KMS-11 (cell line): Measurements from ENCODE around the gene LEFTY2.

Source experiments
- H2AFZ ChIP-seq: fragments of 200-600 bp; sonication (generic); 2 replicates; pipeline ENCODE4 v1.6.1; 2016; ENCODE audit warnings: antibody characterized with exemption, mixed run types, low read depth
- H3K27ac ChIP-seq: fragments of 200-600 bp; sonication (generic); 2 replicates; pipeline ENCODE4 v1.6.1; 2016; ENCODE audit warnings: mild to moderate bottlenecking, mixed run types
- H3K27me3 ChIP-seq: fragments of 200-600 bp; sonication (generic); 2 replicates; pipeline ENCODE4 v1.6.1; 2017; ENCODE audit warnings: mild to moderate bottlenecking, low read depth, mixed run types, moderate library complexity; ENCODE audit not compliant: insufficient read depth
- H3K36me3 ChIP-seq: fragments of 200-600 bp; sonication (generic); 2 replicates; pipeline ENCODE4 v1.6.1; 2017; ENCODE audit warnings: mild to moderate bottlenecking, mixed run types; ENCODE audit not compliant: insufficient read depth
- H3K4me1 ChIP-seq: fragments of 200-600 bp; sonication (generic); 2 replicates; pipeline ENCODE4 v1.6.1; 2016; ENCODE audit warnings: mild to moderate bottlenecking, low read depth, mixed run types; ENCODE audit not compliant: poor library complexity, severe bottlenecking
- H3K4me2 ChIP-seq: fragments of 200-600 bp; sonication (generic); 2 replicates; pipeline ENCODE4 v1.7.0; 2016; ENCODE audit warnings: mild to moderate bottlenecking, mixed run types
- H3K4me3 ChIP-seq: fragments of 200-600 bp; sonication (generic); IDR thresholded peaks from 2 replicates; pipeline ENCODE4 v1.6.1; 2017; ENCODE audit warnings: low read depth, low read length, mixed read lengths; ENCODE audit not compliant: insufficient read depth
- H3K79me2 ChIP-seq: fragments of 200-600 bp; sonication (generic); 2 replicates; pipeline ENCODE4 v1.6.1; 2016; ENCODE audit warnings: low read depth, mixed run types; ENCODE audit not compliant: insufficient read depth
- H3K9ac ChIP-seq: fragments of 200-600 bp; sonication (generic); 2 replicates; pipeline ENCODE4 v1.6.1; 2016; ENCODE audit warnings: mild to moderate bottlenecking, mixed run types
- H4K20me1 ChIP-seq: fragments of 200-600 bp; sonication (generic); 2 replicates; pipeline ENCODE4 v1.6.1; 2016; ENCODE audit warnings: mild to moderate bottlenecking, mixed run types; ENCODE audit not compliant: insufficient read depth
- CTCF ChIP-seq: fragments of 200-600 bp; sonication (generic); conservative IDR thresholded peaks from 2 replicates; pipeline ENCODE4 v1.6.1; 2017; ENCODE audit warnings: low read depth, mild to moderate bottlenecking, antibody characterized with exemption, low read length, moderate library complexity, mixed read lengths

Gene LEFTY2

DNA sequence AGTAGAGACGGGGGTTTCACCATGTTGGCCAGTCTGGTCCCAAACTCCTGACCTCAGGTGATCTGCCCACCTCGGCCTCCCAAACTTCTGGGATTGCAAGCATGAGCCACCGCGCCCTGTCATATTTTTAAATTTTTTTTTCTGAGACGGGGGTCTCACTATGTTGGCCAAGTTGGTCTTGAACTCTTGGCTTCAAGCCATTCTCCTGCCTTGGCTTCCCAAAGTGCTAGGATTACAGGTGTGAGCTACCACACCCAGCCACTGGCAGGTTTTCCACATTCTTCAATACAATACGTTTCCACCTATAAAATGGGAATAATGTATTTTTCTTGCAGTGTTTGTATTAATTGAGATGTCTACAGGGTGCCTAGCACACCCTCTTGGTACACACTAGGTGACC is 48.7 kb downstream of the LEFTY2 start:
- no peak for TF ChIP-seq CTCF
- Histone ChIP-seq H3K9ac (no peak overlapping the region), H3K27ac (no peak overlapping the region), H3K4me2 (no peak overlapping the region), H3K27me3 (no peaks in the 10 kb centered on the region), H3K4me3 (no peak overlapping the region), H2AFZ (no peak overlapping the region), H4K20me1 (no peaks in the 10 kb centered on the region), H3K4me1 (peaks cover 26% of the 10 kb centered on the region), H3K36me3 (no peaks in the 10 kb centered on the region), H3K79me2 (no peaks in the 10 kb centered on the region)

GRCh38 chr1:225891229-225891972 is 49.6 kb downstream of the LEFTY2 start:
- no peak overlapping the region; the same call in 1 of the 2 replicates for H3K4me2 ChIP-seq
- no peaks in the 10 kb centered on the region for H3K36me3 ChIP-seq
- no peak overlapping the region for H3K27ac ChIP-seq
- H3K27me3 ChIP-seq = no peaks in the 10 kb centered on the region
- H4K20me1 ChIP-seq = no peaks in the 10 kb centered on the region
- H3K4me1 ChIP-seq = peaks cover 17% of the 10 kb centered on the region
- H2AFZ ChIP-seq = no peak overlapping the region
- H3K79me2 ChIP-seq = no peaks in the 10 kb centered on the region
- H3K9ac ChIP-seq = no peak overlapping the region
- TF ChIP-seq CTCF = no peak
- H3K4me3 ChIP-seq = no peak overlapping the region

DNA sequence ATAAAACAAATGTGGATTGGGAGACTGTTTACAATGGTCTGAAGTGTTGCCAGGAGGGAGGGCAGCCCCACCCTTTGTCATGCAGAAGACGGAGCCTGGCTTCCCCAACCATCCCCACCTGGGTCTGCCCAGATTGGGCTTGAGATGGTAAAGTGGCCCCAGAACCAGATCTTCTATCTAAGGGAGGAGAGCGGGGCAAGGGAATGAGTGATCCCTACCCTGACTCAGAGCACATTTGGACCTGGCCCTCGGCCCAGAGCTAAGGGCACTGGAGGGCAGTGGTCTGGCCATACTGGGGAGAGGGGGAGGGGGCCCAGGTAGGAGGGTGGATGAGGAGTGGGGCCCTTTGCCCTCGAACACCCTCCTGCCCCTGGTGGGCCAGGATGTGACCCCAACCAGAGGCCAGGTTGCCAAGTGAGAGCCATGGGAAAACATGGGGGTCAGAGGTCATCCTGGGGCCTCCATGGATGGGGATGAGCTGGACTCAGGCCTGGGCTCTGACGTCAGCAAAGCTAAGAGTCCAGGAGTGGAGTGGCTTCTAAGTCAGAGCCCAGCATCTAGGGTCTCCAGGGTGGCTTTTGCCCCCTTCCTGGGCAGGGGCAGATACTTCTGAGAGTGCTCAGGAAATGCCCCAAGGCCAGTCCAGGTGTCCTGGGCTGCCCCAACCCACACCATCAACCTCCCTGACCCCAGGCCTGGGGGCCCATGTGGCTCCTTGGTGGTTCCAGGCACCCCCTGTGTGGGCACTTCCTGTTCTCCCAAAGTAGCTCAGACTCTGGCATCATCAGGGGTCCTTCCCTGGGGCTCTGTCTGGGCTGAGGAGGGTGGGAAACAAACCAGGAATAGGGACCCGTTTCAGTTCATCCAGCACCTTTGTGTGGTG is 50.4 kb downstream of the LEFTY2 start:
- TF ChIP-seq CTCF = no peak
- no peak overlapping the region for H2AFZ ChIP-seq
- no peaks in the 10 kb centered on the region for H3K79me2 ChIP-seq
- no peaks in the 10 kb centered on the region for H3K27me3 ChIP-seq
- H3K4me3 ChIP-seq = no peak overlapping the region
- H3K27ac ChIP-seq = no peak overlapping the region
- H4K20me1 ChIP-seq = no peaks in the 10 kb centered on the region
- H3K36me3 ChIP-seq = no peaks in the 10 kb centered on the region
- H3K4me2 ChIP-seq = no peak overlapping the region; the same call in 1 of the 2 replicates
- H3K9ac ChIP-seq = no peak overlapping the region
- H3K4me1 ChIP-seq = peaks cover 10% of the 10 kb centered on the region

DNA sequence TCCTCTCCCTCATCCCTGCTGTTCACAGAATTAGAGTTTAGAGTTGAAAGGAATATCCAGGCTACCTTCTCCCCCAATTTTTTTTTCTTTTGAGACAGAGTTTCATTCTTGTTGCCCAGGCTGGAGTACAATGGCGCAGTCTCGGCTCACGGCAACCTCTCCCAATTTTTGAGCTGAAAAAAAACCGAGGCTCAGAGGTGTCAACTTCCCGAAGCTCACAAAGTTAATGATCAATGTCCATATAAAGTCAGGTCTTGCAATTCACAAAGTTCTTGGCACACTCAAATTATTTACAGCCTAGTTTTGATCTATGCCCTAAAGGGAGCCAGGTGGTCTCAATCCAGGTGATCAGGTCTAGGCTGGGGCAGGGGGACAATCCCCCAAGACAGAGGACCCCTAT is 51.3 kb downstream of the LEFTY2 start:
- no peak overlapping the region for H3K9ac ChIP-seq
- H2AFZ ChIP-seq = no peak overlapping the region
- no peak overlapping the region for H3K4me2 ChIP-seq
- H3K4me3 ChIP-seq = no peak overlapping the region
- no peaks in the 10 kb centered on the region for H3K79me2 ChIP-seq
- no peaks in the 10 kb centered on the region for H4K20me1 ChIP-seq
- TF ChIP-seq CTCF = no peak
- H3K4me1 ChIP-seq = peaks cover 7% of the 10 kb centered on the region
- H3K27me3 ChIP-seq = no peaks in the 10 kb centered on the region
- no peak overlapping the region for H3K27ac ChIP-seq
- H3K36me3 ChIP-seq = no peaks in the 10 kb centered on the region
